GM10847 (cell line): Measurements from ENCODE around the gene GAS2L3.

Experiments
- POLR2A ChIP-seq: IDR thresholded peaks from 2 replicates; pipeline ENCODE4 v1.6.1; 2011; ENCODE audit not compliant: insufficient read length; ENCODE audit errors: extremely low read depth

The GAS2L3 gene

DNA sequence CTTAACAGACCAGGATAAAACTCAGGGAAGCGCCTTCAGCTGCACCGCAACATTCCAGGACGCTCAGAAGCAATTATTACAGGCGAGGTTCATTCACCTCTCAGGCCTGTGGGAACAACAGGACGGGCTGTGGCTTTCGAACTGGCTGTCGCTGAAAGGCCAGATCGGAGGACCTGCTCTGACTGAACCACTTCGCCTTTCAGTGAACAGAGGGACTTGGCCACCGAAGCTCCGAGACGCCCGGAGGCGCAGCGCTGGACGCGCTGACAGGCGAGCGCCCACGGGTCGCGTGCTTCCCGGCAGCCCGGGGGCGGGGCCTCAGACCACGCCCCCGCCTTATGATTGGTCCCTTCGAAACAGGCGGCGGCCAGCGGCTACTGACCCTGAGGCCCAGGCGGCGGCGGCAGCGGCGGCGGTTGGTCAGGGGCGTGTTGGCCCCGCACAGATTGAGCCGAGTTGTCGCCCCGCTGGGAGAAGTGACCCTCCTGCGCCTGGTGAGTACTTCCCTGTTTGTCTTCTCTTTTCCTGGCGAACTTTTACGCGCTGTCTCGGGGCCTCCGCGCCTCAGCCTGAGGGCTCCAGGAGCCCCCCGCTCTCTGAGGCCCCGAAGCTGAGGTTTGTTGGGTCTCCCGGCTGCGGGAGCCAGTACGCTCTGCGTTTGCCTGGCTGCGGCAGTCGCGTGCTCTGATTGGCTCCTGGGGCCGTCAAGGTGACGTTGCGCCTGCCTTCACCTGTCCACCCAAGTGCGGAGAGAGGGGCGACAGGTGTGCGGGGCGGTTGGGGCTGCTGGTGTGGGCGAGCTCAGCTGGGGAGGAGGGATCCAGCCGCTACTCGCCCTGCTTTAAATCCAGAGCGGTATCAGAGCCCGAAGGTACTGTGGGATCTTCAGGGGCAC, at the start of gene GAS2L3:
Gene GAS2L3, plus strand, starts transcription at position 393 of the 895 bp plus-strand sequence. CDS start 21,221 bp downstream, outside the sequence.
- TF ChIP-seq POLR2A, result no peak

DNA sequence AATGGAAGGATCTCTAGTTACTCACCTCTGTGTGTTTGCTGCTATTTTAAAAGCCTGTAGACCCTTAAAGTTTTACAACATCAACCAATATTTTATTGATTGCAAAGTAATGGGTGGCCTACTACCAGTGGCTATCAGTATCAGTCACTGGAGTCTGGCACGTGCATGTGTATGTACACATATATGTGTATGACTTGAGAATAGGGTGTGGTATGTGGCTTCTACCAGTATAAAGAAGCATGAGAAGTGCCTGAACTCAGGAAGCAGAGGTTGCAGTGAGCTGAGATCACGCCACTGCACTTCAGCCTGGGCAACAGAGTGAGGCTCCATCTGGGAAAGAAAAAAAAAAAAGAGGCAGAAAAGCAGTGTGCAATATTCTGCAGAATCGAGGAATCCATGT, 45.5 kb upstream of the GAS2L3 start:
- TF ChIP-seq POLR2A, result no peak

DNA sequence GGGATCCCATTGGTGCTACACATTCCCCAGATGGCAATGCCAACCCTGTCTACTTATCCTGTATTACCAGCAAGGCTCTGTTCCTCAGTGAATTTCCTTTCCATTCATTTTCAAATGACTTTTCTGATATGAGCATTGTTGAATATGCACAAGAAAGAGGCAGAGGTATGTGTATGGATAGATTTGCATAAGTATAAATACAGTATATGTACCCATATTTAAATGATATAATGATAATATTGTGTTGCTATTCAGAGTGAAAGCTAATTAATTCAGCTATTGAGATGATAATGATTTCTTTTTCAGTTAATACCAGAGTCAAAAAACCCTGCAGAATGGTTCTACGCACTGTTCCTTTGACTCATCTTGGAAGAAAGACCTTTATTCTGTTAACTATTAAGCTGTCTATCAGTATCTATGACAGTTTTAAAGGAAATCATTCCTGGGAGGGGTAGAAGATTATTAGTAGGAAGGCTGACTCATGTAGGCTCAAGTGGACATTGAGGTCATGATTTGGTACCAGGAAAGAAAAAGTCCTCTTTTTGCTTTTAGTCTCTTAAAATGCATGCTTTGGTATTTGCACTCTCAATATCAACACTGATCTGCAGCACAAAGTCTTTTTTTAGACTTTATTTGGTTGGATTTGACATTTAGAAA, 44.9 kb upstream of the GAS2L3 start:
- TF ChIP-seq POLR2A, result no peak

DNA sequence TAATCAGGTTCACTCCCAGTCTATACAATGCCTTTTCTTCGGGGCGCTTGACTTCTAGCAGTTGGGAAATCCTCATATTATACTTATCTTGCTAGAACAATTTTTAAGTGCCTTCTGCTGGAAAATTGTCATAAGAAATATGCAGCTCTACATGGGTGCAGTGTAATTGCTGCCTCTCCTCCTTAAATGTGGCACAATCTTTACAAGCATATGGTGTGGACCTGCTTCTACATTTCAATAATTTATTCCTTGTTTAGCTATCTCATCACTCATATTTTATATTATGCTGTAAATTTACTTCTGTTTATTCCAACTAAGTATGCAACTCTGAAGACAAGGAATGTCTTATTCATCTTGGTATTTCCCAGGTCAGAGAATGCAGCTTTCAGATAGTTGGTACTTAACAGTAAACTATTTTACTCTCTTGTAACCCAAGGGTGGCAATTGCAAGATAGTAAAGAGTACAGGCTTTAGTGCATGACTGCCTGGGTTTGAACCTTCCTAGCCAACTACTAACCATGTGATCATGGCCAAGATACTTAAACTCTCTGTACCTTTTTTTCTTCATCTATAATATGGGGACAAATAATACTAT, 43.6 kb upstream of the GAS2L3 start:
- no peak for TF ChIP-seq POLR2A

DNA sequence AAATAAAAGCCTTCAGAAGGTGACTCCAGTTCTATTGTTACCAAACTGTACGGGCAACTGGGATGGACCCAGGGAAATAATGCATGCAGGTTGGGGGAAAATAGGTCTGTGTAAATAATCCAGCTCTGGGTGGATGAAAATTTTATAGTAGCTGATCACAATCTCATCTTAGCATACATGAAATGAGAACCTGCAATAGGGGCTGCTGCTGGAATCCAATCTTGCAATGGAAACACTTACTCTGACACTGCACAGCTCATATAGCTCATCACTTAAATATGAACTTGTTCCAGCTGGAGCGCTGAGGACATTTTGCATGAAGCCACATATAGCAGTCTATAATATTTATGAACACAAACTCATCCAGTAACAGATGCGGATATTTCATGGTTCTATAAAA, 40.1 kb upstream of the GAS2L3 start:
- TF ChIP-seq POLR2A, result no peak

DNA sequence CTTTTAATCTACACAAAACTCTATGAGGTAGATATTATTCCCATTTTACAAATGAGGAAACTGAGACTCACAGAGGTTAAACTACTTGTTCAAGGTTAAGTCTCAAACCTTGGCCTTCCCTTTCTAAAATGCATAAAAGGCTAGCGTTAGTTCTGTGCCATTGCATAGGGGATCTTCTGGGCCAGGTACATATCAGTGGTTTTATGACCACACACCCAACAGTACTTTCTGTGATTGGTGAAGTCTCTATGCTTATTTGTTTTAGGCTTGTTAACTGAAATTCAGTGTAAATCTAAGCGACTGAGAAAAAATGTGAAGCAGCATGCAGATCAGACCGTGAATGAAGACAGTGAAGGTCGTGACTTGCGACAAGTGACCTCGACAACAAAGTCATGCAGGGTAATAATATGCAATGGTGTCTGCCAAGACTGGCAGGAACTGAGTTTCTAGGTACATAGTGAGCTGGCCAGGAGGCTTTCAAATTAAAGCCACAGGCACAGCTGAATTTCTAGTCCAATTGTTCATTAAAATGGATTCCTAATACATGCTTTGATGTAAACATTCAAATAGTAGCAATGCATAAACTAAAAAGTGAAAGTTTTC, 38.8 kb upstream of the GAS2L3 start:
- TF ChIP-seq POLR2A, result no peak

DNA sequence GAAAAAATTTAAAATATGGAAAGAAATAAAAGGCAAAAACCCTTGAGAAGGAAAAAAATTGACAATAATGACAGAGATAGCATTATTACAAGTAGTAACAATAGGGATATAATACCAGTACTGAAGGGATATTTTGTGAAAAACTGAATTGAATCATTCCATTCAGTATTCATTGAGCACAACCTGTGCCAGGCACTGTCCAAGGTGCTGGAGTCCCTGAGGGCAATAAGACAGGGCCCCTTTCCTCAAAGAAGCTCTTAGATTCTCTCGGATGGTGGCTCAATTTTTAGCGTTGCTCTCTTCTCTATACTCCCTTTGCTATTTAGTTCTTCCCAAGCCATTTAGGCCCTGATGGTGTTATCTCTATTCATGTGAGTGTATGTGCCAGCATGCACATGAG, 34.3 kb upstream of the GAS2L3 start:
- TF ChIP-seq POLR2A, result no peak

DNA sequence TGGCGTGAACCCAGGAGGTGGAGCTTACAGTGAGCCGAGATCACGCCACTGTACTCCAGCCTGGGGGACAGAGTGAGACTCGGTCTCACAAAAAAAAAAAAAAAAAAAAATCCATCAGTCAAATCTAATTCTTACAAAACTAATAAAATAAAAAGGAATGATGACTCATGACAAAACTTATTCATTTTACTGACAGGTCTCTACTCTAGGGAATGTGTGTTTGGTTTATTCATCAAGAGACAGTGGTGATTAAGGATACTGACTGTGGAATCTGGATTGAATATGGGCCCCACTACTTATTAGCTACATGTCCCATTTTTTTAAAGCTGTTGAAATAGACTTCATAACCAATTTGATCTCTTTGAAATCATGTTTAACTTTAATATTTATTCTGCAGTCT, 29.3 kb upstream of the GAS2L3 start:
- no peak for TF ChIP-seq POLR2A

DNA sequence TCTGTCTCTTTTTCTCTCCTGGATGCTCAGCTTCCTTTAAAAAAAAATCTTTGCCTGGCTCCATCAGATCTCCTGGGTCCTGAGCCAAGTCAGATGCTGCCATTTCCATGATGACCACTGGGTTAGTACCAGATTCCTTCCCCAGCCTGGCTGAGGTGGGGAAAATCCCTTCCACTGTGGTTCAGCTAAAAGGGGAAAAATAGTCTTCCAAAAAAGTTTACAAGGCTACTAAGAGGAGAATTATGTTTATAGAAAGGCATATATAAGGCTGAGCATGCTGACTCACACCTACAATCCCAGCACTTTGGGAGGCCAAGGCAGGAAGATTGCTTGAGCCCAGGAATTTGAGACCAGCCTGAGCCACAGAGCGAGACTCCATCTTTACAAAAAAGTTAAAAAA, 28.4 kb upstream of the GAS2L3 start:
- TF ChIP-seq POLR2A, result no peak

DNA sequence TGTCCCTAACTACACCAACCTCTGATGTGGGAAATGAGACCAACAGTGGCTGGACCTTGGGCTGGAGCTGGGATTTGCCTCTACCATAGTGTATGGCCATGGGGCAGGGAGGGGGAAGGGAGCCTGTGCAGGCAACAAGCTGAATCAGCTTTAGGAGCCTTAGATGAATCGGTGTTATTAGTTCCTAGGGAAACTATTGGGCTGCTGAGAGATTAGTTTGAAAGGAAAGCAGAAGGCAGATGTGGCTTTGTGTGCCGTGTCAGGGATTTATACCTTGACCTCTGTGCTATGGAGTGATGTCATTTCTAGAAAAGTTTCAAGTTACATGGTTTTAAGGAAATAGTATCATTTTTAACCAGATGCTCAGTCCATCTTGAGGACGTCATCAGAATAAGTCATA, 19.5 kb upstream of the GAS2L3 start:
- no peak for TF ChIP-seq POLR2A

DNA sequence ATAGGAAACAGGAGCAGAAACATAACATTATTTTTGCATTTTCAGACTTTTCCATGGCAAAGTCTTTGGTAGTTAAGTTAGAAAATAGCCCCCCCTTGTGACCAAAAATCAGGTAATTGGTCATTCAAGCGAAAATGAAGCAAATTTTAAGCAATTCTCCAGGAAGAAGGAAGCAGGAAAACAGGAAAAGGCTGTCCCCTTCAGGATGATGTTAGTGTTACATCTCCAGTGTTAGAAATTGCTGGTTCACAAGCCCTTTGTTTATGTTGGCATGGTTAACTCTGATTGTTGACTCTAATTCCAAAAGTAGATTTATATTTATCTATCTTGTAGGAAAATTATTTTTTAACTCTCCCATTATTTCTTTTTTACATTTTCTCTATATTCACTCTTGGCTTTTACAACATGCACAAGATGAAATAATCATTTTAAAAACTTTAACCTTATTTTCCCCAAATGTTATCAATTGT, 18.8 kb upstream of the GAS2L3 start:
- no peak for TF ChIP-seq POLR2A

DNA sequence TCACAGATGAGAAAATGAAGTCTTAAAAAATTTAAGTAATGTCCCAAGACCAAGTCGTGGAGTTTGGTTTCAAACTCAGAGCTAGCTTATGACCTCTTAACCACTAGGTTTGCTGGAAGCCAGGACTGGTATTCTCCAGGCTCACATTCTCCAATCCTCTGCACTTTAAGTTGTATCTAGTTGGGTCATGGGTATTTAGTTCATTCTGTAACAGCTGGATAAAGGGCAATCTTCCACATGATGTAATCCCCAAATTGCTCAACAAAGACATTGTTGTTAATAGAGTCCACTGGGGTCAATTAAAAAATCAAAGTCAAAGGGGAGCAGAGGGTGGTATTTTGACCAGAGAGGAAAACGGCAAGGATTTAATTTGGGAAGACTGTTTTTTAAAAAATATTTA, 17.8 kb upstream of the GAS2L3 start:
- TF ChIP-seq POLR2A, result no peak

DNA sequence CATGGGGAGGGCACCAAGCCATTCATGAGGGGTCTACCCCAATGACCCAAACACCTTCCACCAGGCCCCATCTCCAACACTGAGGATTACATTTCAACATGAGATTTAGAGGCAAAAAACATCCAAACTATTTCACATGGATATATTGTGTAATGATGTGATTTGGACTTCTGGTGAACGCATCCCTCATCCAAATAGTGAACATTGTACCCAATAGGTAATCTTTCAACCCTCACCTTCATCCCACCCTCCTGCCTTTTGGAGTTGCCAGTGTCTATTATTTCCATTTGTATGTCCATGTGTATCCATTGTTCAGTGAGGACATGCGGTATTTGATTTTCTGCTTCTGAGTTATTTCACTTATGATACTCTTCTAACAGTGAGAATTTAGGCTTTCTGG, 16.1 kb upstream of the GAS2L3 start:
- TF ChIP-seq POLR2A, result no peak

DNA sequence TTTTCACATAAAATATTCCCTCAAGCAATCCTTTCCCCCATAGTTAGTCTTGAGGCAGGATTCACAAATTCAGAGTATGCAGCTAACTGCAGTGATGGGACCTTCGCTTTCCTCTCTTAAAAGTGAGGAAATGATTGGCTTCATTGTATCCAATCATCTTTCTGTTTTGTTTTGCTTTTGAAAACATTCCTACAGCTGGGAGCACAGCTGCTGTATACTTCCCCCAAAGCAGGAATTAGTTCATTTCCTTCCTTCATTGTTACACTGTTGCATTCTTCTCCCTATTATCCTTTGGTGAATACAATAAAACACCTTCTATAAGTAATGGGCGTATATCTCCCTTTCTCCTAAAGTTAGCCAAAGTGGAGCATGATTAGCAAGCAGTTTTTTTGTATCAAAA, 9.4 kb upstream of the GAS2L3 start:
- TF ChIP-seq POLR2A, result no peak

DNA sequence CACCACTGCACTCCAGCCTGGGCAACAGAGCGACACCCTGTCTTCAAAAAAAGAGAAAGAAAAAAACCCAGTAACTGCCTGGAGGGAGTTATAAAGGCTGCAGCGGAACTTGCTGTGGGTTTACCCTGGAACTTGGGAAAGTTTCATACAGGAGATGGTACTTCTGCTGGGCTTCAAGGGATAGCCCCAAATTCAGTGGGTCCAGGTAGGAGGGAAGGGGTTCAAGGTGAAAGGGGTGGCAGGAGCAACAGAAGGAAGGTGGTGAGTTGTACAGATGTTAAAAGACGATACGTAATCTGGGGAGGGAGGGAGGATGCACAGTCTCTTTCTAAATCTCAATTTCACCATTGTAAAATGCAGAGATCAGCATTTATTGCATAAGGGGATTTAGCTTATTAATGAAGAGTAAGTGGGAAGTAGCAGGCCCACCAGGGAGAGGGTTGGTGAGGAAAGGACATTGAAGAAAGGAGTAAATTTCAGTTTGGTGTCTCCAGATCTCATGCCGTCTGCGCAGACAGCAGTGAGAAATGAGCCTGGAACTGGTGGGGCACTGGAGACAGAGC, 8.5 kb upstream of the GAS2L3 start:
- TF ChIP-seq POLR2A, result no peak

DNA sequence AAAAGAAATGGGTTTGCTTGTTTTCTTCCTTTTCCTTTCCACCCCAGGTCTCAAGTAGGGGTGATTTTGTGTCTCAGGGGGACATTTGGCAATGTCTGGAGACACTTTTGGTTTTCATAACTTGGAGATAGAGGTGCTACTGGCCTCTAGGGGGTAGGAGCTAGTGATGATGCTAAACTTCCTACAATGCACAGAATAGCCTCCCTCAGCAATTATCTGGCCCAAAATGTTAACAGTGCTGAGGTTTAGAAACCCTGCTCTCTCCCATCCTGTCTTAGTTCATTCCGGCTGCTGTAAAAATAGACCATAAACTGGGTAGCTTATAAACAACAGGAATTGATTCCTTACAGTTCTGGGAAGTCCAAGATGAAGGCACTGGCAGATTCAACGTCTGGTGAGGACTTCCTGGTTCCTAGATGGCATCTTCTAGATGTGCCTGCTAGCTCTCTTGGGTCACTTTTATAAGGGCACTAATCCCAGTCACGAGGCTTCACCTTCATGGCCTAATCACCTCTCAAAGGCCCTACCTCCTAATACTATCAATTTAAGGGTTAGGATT, 7.4 kb upstream of the GAS2L3 start:
- TF ChIP-seq POLR2A, result no peak
